ENCODE results near the gene STARD10. TPM values are rescaled to one million over a fixed set of nuclear protein-coding genes. Genes with fewer than 3 reads are reported as not detected.

STARD10 gene
- total RNA-seq, 1 experiment from 2014 or later = 58.4 TPM

GRCh38 chr11:72816404-72816990 is 22.6 kb upstream of the STARD10 start:
- Histone ChIP-seq H3K79me2 (ENCODE audit: insufficient read depth, low read length) (peaks cover 22% of the 10 kb centered on the region), H3K4me1 (ENCODE audit: control insufficient read depth in 1 of 2, insufficient read depth in 2 of 2, low read length in 2 of 2) (peaks cover 15 to 47% of the 10 kb centered on the region in 2 experiments), H3K9ac (ENCODE audit: low read length) (no peak overlapping the region), H3K9me3 (ENCODE audit: control insufficient read depth in 1 of 2, insufficient read depth in 1 of 2, low read depth in 1 of 2, low read length in 2 of 2) (no peaks in the 10 kb centered on the region), H3K4me2 (ENCODE audit: low read length) (no peak overlapping the region), H4K20me1 (ENCODE audit: insufficient read depth) (no peaks in the 10 kb centered on the region), H2AFZ (ENCODE audit: low read depth, low read length, poor library complexity, severe bottlenecking) (no peak overlapping the region), H3K27me3 (ENCODE audit: insufficient read depth, low read length) (no peaks in the 10 kb centered on the region), H3K9me2 (ENCODE audit: insufficient read depth) (no peaks in the 10 kb centered on the region), H3K4me3 (replicated peaks in 1 of 2; ENCODE audit: low read depth in 1 of 2, low read length in 2 of 2) (no peak overlapping the region), H3K27ac (ENCODE audit: low read depth, low read length) (no peak overlapping the region), H3K36me3 (ENCODE audit: control insufficient read depth in 1 of 2, insufficient read depth in 2 of 2, low read length in 2 of 2) (no peaks in the 10 kb centered on the region)
- POLR2A ChIA-PET = no interaction called here
- CTCF ChIA-PET = no interaction called here
- no peak for DNase-seq (ENCODE audit: low read depth, low spot score)
- ATAC-seq = no peak
- BruUV-seq (replicated peaks) = no TSS peak
- intact Hi-C loops (cut with micrococcal nuclease) = no loop called here
- TF ChIP-seq ELF1 (IDR thresholded peaks at IDR 0.05; ENCODE audit: borderline replicate concordance, low read depth) = no peak
- TF ChIP-seq JUND (IDR thresholded peaks at IDR 0.05) = no peak
- TF ChIP-seq CTCF (IDR thresholded peaks at IDR 0.05 in 2 of 3, conservative IDR thresholded peaks at IDR 0.05 in 1 of 3; ENCODE audit: borderline replicate concordance in 1 of 3, insufficient read depth in 1 of 3, low read depth in 2 of 3, low read length in 2 of 3) = no peak
- TF ChIP-seq EGR1 (IDR thresholded peaks at IDR 0.05; ENCODE audit: low read depth) = no peak
- no peak for TF ChIP-seq MAX (IDR thresholded peaks at IDR 0.05)
- no peak for TF ChIP-seq ZBTB33 (IDR thresholded peaks at IDR 0.05; ENCODE audit: extremely low read depth, insufficient replicate concordance, low read length)
- no peak for TF ChIP-seq TCF7L2 (IDR thresholded peaks at IDR 0.05; ENCODE audit: borderline replicate concordance, extremely low read depth, insufficient read depth, insufficient read length)
- no peak for TF ChIP-seq EZH2phosphoT487 (IDR thresholded peaks at IDR 0.05; ENCODE audit: borderline replicate concordance)
- TF ChIP-seq SP1 (IDR thresholded peaks at IDR 0.05; ENCODE audit: low read depth) = no peak
- no peak for TF ChIP-seq FOSL1 (IDR thresholded peaks at IDR 0.05; ENCODE audit: low read depth)
- no peak for TF ChIP-seq CBX3 (IDR thresholded peaks at IDR 0.05; ENCODE audit: low read depth)
- TF ChIP-seq SRF (IDR thresholded peaks at IDR 0.05; ENCODE audit: low read depth) = no peak
- no peak for TF ChIP-seq RAD21 (IDR thresholded peaks at IDR 0.05; ENCODE audit: low read depth)
- no peak for TF ChIP-seq YY1 (IDR thresholded peaks at IDR 0.05; ENCODE audit: extremely low read depth, insufficient replicate concordance, low read depth, low read length)
- RAD21 ChIA-PET (ENCODE audit: low non-redundant PET in 1 of 2, low total read pairs in 2 of 2, uncharacterized antibody in 2 of 2, unreplicated experiment in 2 of 2) = no interaction called here

Measured in HCT116 (cell line).